Stimulated activated CD8-positive, alpha-beta memory T cell treated with anti-CD3 and anti-CD28 coated beads, Interleukin-7, amount 100 ng/mL, for 48 hours (primary cell): ENCODE results near the gene NCK2.
A peak's percentile ranks its signal among the peaks of the same experiment; 100 is the strongest.

Experiments used
- DNase-seq, 2 donors: peaks; one replicate each; pipeline ENCODE4 v3.0.0-alpha.2; 2020; ENCODE audit warnings: low read depth in 1 of 2; ENCODE audit errors: extremely low read depth in 1 of 2

The NCK2 gene

GRCh38 chr2:105808423-105809096, 63.8 kb downstream of the NCK2 start:
- no peak for DNase-seq

- peak in 1 of 2 donors; percentile 50 for DNase-seq
These were observed 64.4 kb downstream of the NCK2 start for GRCh38 chr2:105809097-105809473.

DNA sequence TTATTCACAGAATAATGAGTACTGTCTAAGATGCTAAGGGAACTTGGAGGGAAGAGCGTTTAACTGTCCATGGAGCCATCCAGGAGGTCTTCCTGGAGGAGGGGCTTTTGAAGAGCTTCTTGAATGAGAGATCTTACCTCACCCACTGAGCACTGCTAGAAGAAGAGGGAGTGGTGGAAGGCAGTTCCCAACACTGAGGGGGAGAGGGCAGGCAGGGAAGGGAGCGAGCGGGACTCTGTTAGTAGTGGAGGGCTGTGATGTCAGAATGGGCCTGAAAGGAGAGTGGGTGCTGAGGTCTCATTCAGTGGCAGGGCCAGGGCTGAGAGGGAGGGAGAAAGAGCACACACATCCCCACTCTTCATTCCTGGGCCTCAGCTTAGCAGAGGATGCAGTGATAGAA, 65.0 kb downstream of the NCK2 start:
- DNase-seq = no peak

DNA sequence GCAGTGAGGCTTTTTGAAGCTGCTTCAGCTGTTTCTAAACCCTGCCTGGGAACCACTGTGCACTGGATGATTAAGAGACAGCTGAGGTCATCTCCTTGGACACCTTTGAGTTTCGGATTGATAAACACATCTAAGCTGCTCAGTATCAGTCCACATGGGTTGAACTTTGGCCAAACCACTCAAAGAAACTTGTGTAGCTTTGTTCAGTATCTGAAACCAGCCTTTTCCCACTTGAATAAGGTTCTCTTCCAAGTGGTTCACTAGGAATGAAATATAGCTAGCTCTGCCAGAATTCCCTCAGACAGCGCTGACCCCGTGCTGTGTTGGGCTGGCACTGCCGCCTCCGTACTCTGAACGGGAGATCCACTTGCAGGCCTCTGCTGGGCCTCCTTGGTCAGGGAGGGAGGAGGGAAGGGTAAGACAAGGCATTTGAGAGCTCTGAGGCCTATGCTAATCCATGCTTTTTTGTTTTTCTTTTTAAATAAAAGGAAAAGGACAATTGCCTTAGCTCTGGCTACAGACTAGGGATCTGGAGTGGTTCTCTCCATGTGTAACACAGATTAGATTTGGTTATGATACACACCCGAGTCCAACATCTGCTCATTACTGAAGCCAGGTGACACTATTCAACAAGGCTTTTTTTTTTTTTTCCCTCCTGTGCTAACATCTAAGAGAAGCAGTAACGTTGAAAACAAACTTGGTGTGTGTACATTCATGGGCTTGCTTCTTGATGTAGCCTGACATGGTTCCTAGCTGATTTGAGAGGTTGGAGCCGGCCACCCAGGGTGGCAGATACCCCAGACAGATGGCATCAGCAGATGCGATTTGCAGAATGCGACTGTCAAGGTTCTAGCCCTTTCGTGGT, 67.7 kb downstream of the NCK2 start:
- DNase-seq = no peak

DNA sequence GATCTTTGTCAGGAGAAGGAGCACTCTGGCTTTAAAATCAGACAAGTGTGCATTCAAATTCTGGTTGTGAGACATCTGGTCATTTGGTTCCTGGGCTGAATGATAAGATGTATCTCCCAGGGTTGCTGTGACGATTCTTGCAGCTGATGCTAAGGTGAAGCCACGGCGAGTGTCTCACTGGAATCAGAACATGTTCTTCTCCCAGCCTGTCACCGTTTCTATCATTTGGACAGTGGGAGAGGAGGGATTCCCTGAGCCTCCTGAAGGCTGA, 68.3 kb downstream of the NCK2 start:
- DNase-seq = no peak

GRCh38 chr2:105813405-105813804, 68.7 kb downstream of the NCK2 start:
- DNase-seq = no peak

DNA sequence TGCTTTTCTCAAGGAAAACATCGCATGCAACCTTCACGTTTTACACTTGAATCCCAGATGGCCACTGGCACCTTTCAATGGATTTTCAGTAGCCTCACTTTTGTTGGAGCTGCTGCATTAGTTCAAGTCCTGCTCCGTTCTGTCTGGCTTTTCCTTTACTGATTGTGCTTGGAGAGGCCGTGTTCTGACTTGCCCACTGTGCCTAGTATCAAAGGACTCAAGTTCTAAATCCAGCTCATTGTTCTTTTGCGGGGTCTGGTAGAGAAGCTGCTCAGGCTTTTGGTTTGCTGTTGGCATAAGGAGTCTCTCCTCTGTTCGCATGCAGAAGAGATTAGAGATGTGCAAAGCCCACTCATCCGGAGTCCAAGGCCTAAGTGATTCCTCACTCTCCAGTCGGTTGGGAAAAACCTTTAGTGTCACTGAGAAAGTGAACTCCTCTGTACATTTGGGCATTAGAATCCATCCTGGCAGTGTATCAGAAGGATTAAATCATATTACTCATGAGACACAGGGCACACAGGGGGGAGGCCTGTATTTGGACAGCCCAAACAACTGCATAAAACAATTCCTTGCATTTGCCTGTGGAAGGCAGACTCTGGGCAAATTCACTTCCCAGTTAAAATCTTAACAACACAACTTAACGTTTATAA, 69.7 kb downstream of the NCK2 start:
- DNase-seq = no peak

DNA sequence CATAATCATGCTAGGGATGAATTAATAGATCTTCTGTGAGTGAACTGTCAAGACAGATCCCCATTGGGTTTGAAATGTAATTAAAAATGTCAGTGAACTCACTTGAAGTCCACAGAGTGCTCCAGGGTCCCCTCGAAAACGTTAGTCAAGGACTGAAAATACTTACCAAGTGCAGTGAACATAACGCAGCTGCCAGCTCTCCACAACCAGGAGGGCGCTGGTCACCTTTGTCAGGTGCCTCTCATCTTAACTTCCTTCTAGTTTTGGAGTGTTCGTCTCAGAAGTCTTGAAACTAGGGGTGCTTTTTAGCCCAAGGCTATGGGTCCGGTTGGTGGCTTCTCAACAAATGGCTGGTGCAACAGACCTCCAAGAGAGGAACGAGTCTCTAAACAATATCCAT, 70.7 kb downstream of the NCK2 start:
- no peak for DNase-seq

- no peak for DNase-seq
These were observed 75.4 kb downstream of the NCK2 start for GRCh38 chr2:105820151-105820550.

DNA sequence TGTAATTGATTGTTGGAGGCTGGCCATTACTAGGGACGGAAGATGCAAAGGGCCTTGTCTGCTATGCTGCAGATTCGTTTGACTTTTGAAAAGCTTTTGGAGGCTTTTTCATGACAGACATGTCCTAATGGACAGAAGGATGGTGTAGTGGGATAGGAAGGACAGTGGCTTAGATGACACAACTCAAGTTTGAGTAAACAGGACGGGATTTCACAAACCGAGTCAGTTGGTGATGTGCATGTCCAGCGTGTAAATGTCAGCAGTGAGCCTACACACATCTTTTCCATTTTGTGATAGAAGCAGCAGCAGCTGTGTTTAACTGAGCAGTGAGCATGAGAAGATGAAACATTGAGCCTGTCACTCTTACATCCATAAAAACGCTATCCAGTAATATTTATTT, 76.0 kb downstream of the NCK2 start:
- no peak for DNase-seq

GRCh38 chr2:105821428-105822125, 76.9 kb downstream of the NCK2 start:
- DNase-seq = no peak

DNA sequence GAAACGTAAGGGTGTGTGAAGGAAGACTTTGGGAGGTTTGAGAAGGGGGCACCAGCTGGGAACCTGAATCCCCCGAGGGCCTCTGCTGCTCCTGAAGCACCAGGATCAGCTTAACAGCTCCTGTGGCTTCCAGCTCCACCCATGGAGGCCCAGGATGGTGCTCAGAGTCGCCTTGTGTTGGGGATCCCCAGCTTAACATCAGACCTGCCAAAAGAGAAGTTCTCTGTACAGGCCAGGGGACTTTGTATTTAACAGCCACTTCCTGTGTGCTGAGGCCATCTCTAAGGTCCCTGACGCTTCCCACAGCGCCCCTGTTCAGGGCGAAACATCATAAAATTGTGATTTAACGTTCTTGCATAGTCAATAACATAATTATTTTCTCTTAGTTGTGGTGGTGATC, 77.5 kb downstream of the NCK2 start:
- no peak for DNase-seq

DNA sequence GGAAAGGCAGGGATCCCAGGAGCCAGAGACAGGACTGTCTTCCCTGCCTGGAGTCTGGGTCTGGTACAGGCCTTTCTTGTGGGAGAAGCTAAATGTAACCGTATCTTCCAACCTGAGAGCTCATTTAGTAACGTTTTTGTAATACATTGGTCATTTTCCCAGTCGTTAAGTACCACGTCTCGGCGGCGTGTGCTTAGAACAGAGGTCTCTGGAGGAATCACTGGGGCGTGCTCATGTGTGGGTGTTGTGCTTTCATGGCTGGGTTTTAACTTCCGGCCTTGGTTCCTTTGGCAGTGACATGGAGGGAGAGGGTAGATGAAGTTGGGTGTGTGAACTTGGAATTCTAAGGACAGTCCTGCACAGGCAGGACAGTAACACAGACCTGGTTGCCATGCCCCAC, 79.7 kb downstream of the NCK2 start:
- no peak for DNase-seq

GRCh38 chr2:105827351-105828096, 82.8 kb downstream of the NCK2 start:
- no peak for DNase-seq

DNA sequence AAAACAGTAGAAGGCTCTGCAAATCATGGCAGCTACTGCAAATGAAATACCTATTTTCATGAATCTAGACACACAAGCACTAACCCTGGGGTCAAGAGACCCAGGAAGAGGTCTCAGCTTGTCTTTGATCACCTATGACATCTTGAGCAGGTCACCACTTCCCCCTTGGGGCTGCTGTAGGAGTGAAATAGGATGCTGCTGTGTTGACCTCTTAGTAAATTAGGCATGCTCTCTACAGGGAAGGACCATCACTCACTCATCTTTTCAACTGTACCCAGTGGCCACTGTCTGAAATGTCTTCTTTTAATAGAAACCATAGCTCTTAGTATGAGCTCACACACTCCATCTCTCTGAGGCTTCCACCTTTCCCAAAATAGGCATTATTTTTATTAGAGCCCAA, 83.8 kb downstream of the NCK2 start:
- no peak for DNase-seq

- no peak for DNase-seq
These were observed 90.2 kb downstream of the NCK2 start for GRCh38 chr2:105834931-105835330.

GRCh38 chr2:105836341-105836740, 91.6 kb downstream of the NCK2 start:
- no peak for DNase-seq

DNA sequence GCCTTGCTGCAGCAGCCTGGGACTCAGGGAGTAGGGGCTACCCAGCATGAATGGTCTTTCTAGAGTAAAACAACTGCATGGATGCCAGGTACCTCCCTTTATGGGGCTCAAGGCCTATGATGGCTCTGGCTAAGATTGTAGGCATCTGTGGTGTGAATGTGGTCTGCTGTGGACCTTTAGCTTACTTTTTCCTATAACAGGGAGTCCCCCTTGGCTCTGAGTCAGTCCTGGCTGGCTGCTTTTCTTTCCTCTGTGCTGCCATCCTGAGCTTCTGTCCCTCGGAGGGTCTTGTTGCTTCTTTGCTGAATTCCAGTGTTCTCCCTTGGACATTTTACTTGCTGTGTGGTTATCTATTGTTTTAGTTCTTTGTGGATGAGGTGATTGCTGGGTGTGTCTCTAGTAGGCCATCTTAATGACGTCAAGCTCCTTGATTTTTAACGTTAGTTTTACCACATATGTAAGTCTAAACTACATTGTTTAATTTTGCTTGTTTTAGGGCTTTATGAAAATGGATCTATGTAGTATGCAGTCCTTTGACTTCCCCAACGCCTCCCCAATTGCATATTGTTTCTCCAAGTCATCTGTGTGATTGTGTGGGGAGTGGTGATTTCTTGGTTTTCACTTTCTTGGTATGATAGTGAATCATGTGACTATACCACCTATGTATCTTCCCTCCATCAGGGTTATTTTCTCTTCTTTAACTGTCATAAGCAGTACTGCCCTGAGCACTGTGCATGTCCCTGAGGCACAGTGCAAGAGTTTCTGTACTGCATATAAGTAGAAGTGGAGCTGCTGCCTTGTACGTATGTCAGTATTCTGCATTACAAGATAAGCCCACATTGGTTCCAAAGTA, 92.4 kb downstream of the NCK2 start:
- peak in 1 of 2 donors; percentile 49 for DNase-seq

- no peak for DNase-seq
These were observed 95.1 kb downstream of the NCK2 start for GRCh38 chr2:105839793-105840192.

DNA sequence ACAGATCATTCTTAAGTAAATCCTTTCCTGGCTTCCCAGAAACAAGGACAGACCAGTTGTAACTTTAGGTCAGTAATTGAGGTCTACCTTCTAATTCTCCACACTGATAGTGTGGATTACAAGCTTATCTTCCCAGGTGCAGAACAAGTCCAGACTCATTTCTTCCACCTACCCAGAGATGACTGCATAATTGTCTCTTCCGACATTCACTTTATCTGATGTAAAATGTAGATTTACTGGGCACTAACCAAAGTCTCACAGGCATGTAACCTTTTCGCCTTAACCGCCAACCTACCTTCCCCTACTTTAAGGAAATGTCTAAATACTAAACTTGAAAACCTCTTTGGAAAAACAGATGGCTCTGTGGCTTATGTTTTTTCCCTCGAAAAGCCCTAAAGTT, 96.2 kb downstream of the NCK2 start:
- DNase-seq = no peak
